GM23338 (cell line): Measurements from ENCODE around the gene ABCC1. TPM values are rescaled to one million over a fixed set of nuclear protein-coding genes. Genes with fewer than 3 reads are reported as not detected.

Experiments used
- ATAC-seq: fragments of 200-7000 bp; cut with Tn5 transposase; 3 replicates; pipeline ENCODE4 v1.9.1; 2020
- DNase-seq: peaks from one replicate; pipeline ENCODE4 v3.0.0-alpha.2; 2015; ENCODE audit warnings: low spot score
- H2AFZ ChIP-seq: fragments of 200-600 bp; sonication (generic); 2 replicates; pipeline ENCODE4 v1.8.0; 2016; ENCODE audit warnings: antibody characterized with exemption, mild to moderate bottlenecking, moderate library complexity
- H3F3A ChIP-seq: fragments of 200-600 bp; sonication (generic); replicated peaks from 2 replicates; pipeline ENCODE4 v1.8.0; 2017; ENCODE audit warnings: antibody characterized with exemption, mixed run types, low read depth
- H3K27ac ChIP-seq: fragments of 200-600 bp; sonication (generic); 2 replicates; pipeline ENCODE4 v1.6.1; 2016; ENCODE audit warnings: low read depth
- H3K27me3 ChIP-seq: fragments of 200-600 bp; sonication (generic); 2 replicates; pipeline ENCODE4 v1.8.0; 2016; ENCODE audit warnings: mild to moderate bottlenecking, mixed run types, moderate library complexity; ENCODE audit not compliant: insufficient read depth
- H3K36me3 ChIP-seq: fragments of 200-600 bp; sonication (generic); 2 replicates; pipeline ENCODE4 v1.8.0; 2016; ENCODE audit warnings: mild to moderate bottlenecking; ENCODE audit not compliant: insufficient read depth
- H3K4me1 ChIP-seq: fragments of 200-600 bp; sonication (generic); 2 replicates; pipeline ENCODE4 v1.8.0; 2016; ENCODE audit warnings: mild to moderate bottlenecking, moderate library complexity; ENCODE audit not compliant: insufficient read depth
- H3K4me2 ChIP-seq: fragments of 200-600 bp; sonication (generic); 2 replicates; pipeline ENCODE4 v1.7.1; 2017; ENCODE audit warnings: mixed run types
- H3K4me3 ChIP-seq: fragments of 200-600 bp; sonication (generic); 2 replicates; pipeline ENCODE4 v1.6.1; 2016; ENCODE audit warnings: mixed run types
- H3K79me2 ChIP-seq: fragments of 200-600 bp; sonication (generic); replicated peaks from 2 replicates; pipeline ENCODE4 v1.8.0; 2017; ENCODE audit warnings: mild to moderate bottlenecking; ENCODE audit not compliant: insufficient read depth
- H3K9me2 ChIP-seq: fragments of 200-600 bp; sonication (generic); 2 replicates; pipeline ENCODE4 v1.8.0; 2017; ENCODE audit not compliant: insufficient read depth
- H4K20me1 ChIP-seq: fragments of 200-600 bp; sonication (generic); replicated peaks from 2 replicates; pipeline ENCODE4 v1.8.0; 2017; ENCODE audit warnings: mild to moderate bottlenecking; ENCODE audit not compliant: insufficient read depth
- H3K27ac Mint-ChIP-seq: 2 replicates; pipeline ENCODE4 v1.8.0; 2020; ENCODE audit warnings: inconsistent platforms, mild to moderate bottlenecking, moderate library complexity, mixed read lengths
- H3K27me3 Mint-ChIP-seq: 3 replicates; pipeline ENCODE4 v1.8.0; 2022; ENCODE audit warnings: low read depth, mild to moderate bottlenecking, moderate library complexity, mixed read lengths, inconsistent platforms; ENCODE audit not compliant: insufficient read depth, poor library complexity
- H3K36me3 Mint-ChIP-seq: 3 replicates; pipeline ENCODE4 v1.8.0; 2021; ENCODE audit warnings: low read depth, mild to moderate bottlenecking, inconsistent platforms, moderate library complexity, mixed read lengths
- H3K4me1 Mint-ChIP-seq: 3 replicates; pipeline ENCODE4 v1.8.0; 2020; ENCODE audit warnings: mild to moderate bottlenecking, inconsistent platforms, mixed read lengths
- H3K4me3 Mint-ChIP-seq: 3 replicates; pipeline ENCODE4 v1.8.0; 2021; ENCODE audit warnings: moderate library complexity, mild to moderate bottlenecking, inconsistent platforms, mixed read lengths
- H3K9me3 Mint-ChIP-seq: 3 replicates; pipeline ENCODE4 v1.8.0; 2020; ENCODE audit warnings: moderate library complexity, mild to moderate bottlenecking, inconsistent platforms, mixed read lengths
- CREB1 ChIP-seq: fragments of 250-450 bp; sonication (Bioruptor Pico); IDR thresholded peaks from 2 replicates; pipeline ENCODE4 v1.5.0; 2020; ENCODE audit warnings: low read depth, mild to moderate bottlenecking, moderate library complexity
- EZH2 ChIP-seq: fragments of 200-600 bp; sonication (generic); IDR thresholded peaks from one replicate; pipeline ENCODE4 v1.8.0; 2017; ENCODE audit warnings: antibody characterized with exemption, mild to moderate bottlenecking, low read depth; ENCODE audit not compliant: unreplicated experiment
- EZH2phosphoT487 ChIP-seq: fragments of 200-600 bp; sonication (generic); IDR thresholded peaks from one replicate; pipeline ENCODE4 v1.8.1; 2018; ENCODE audit warnings: antibody characterized with exemption; ENCODE audit not compliant: unreplicated experiment
- JUNB ChIP-seq: IDR thresholded peaks from one replicate; pipeline ENCODE4 v1.6.1; 2016; ENCODE audit warnings: antibody characterized with exemption; ENCODE audit not compliant: unreplicated experiment
- STAT1 ChIP-seq: IDR thresholded peaks from one replicate; pipeline ENCODE4 v1.6.1; 2016; ENCODE audit warnings: antibody characterized with exemption; ENCODE audit not compliant: unreplicated experiment
- ZNF114 ChIP-seq: fragments of 250-450 bp; sonication (Bioruptor Pico); IDR thresholded peaks from 2 replicates; pipeline ENCODE4 v1.5.0; 2020; ENCODE audit warnings: mild to moderate bottlenecking, moderate library complexity
- ZNF331 ChIP-seq: fragments of 250-450 bp; sonication (Bioruptor Pico); IDR thresholded peaks from 2 replicates; pipeline ENCODE4 v1.5.0; 2020; ENCODE audit warnings: low read depth, mild to moderate bottlenecking, moderate library complexity
- polyA plus RNA-seq: library from polyadenylated mRNA; unstranded; fragments of >200 nt; fragmentation: Nextera tagmentation; extraction: Ambion mirVana; gene quantifications from 2 replicates; pipeline ENCODE4 v1.2.1, GENCODE V29; 2016
- total RNA-seq: library from RNA; depleted of rRNA; stranded (reverse); fragments of >200 nt; shearing (Covaris generic); gene quantifications from 2 replicates; pipeline ENCODE4 v1.2.3, GENCODE V29; 2014
- TF ChIP-seq, protein P1 (sequence below): fragments of 250-450 bp; sonication (Bioruptor Pico); IDR thresholded peaks from 2 replicates; pipeline ENCODE4 v1.5.0; 2020; ENCODE audit warnings: mild to moderate bottlenecking, moderate library complexity

ABCC1 gene
- total and polyA plus RNA-seq, 2 experiments from 2014 or later: 11.0 to 46.6 TPM

DNA sequence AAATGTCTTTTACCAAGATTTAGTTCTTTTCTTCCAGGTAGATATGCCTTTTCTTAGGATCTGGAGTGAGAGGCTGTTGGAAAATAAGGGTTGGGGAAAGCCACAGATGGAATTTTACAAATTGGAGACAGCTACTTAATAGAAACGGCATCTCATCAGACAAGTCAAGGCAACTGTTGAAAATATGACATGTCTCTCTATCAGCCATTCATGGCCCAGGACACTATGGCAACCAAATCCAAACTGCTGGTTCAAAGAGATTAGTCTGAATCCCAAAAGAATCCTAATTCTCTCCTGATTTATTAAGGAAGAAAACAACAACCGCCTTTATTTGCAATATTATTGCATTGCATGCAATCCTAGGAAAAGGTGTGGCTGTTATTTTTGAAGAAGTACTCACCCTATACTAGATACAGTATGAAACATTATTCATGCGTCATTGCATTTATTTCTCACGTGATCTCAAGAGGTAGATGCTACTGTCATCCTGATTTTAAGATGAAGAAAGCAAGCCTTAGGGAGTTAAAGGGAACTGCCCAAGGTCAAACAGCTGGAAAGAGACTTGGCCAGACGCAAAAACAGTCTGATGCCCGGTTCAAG, 48.4 kb upstream of the ABCC1 start:
- TF ChIP-seq ZNF114 (CRISPR knock-in tag) (no peak), CREB1 (CRISPR knock-in tag) (no peak), ZNF331 (no peak), STAT1 (no peak), EZH2phosphoT487 (no peak), JUNB (no peak), EZH2 (no peak)
- TF ChIP-seq, protein P1, sequence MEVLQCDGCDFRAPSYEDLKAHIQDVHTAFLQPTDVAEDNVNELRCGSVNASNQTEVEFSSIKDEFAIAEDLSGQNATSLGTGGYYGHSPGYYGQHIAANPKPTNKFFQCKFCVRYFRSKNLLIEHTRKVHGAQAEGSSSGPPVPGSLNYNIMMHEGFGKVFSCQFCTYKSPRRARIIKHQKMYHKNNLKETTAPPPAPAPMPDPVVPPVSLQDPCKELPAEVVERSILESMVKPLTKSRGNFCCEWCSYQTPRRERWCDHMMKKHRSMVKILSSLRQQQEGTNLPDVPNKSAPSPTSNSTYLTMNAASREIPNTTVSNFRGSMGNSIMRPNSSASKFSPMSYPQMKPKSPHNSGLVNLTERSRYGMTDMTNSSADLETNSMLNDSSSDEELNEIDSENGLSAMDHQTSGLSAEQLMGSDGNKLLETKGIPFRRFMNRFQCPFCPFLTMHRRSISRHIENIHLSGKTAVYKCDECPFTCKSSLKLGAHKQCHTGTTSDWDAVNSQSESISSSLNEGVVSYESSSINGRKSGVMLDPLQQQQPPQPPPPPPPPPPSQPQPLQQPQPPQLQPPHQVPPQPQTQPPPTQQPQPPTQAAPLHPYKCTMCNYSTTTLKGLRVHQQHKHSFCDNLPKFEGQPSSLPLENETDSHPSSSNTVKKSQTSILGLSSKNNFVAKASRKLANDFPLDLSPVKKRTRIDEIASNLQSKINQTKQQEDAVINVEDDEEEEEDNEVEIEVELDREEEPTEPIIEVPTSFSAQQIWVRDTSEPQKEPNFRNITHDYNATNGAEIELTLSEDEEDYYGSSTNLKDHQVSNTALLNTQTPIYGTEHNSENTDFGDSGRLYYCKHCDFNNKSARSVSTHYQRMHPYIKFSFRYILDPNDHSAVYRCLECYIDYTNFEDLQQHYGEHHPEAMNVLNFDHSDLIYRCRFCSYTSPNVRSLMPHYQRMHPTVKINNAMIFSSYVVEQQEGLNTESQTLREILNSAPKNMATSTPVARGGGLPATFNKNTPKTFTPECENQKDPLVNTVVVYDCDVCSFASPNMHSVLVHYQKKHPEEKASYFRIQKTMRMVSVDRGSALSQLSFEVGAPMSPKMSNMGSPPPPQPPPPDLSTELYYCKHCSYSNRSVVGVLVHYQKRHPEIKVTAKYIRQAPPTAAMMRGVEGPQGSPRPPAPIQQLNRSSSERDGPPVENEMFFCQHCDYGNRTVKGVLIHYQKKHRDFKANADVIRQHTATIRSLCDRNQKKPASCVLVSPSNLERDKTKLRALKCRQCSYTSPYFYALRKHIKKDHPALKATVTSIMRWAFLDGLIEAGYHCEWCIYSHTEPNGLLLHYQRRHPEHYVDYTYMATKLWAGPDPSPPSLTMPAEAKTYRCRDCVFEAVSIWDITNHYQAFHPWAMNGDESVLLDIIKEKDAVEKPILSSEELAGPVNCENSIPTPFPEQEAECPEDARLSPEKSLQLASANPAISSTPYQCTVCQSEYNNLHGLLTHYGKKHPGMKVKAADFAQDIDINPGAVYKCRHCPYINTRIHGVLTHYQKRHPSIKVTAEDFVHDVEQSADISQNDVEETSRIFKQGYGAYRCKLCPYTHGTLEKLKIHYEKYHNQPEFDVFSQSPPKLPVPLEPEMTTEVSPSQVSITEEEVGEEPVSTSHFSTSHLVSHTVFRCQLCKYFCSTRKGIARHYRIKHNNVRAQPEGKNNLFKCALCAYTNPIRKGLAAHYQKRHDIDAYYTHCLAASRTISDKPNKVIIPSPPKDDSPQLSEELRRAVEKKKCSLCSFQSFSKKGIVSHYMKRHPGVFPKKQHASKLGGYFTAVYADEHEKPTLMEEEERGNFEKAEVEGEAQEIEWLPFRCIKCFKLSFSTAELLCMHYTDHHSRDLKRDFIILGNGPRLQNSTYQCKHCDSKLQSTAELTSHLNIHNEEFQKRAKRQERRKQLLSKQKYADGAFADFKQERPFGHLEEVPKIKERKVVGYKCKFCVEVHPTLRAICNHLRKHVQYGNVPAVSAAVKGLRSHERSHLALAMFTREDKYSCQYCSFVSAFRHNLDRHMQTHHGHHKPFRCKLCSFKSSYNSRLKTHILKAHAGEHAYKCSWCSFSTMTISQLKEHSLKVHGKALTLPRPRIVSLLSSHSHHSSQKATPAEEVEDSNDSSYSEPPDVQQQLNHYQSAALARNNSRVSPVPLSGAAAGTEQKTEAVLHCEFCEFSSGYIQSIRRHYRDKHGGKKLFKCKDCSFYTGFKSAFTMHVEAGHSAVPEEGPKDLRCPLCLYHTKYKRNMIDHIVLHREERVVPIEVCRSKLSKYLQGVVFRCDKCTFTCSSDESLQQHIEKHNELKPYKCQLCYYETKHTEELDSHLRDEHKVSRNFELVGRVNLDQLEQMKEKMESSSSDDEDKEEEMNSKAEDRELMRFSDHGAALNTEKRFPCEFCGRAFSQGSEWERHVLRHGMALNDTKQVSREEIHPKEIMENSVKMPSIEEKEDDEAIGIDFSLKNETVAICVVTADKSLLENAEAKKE: no peak
- Histone ChIP-seq H3K36me3 (no peaks in the 10 kb centered on the region), H3K9me2 (no peaks in the 10 kb centered on the region), H3K4me2 (no peak overlapping the region), H3K27me3 (no peaks in the 10 kb centered on the region), H3K27ac (no peak overlapping the region), H3F3A (no peaks in the 10 kb centered on the region), H3K79me2 (no peaks in the 10 kb centered on the region), H3K4me1 (no peaks in the 10 kb centered on the region), H4K20me1 (no peaks in the 10 kb centered on the region), H2AFZ (0 out of 2 replicates have a peak overlapping the region, but pooled peaks have one; percentile 43), H3K4me3 (no peak overlapping the region)
- no peak for ATAC-seq
- no peak for DNase-seq
- no peak overlapping the region for H3K27ac Mint-ChIP-seq
- peaks cover 4% of the 10 kb centered on the region; the same call in 2 of the 3 replicates for H3K9me3 Mint-ChIP-seq
- 0 out of 3 replicates have a peak, but pooled peaks cover 3% of the 10 kb centered on the region for H3K36me3 Mint-ChIP-seq
- no peak overlapping the region for H3K4me3 Mint-ChIP-seq
- H3K27me3 Mint-ChIP-seq: peaks cover 6% of the 10 kb centered on the region
- peaks cover 3% of the 10 kb centered on the region; the same call in 1 of the 3 replicates for H3K4me1 Mint-ChIP-seq
